Panc1 (cell line): ENCODE measurements around the gene SLC10A3. TPM values are rescaled to one million over a fixed set of nuclear protein-coding genes. Genes with fewer than 3 reads are reported as not detected.

ENCODE experiments used
- ATAC-seq: fragments of 200-7000 bp; cut with Tn5 transposase; 2 replicates; pipeline ENCODE4 v1.9.1; 2020; ENCODE audit warnings: mild to moderate bottlenecking, moderate library complexity
- BruUV-seq: library from RNA; stranded (reverse); fragments of 400-500 nt; replicated peaks from 2 replicates; lab custom pipeline; 2021; lab: Mats Ljungman, UMichigan
- CTCF ChIA-PET: fragments of 300-600 bp; sonication (Branson Sonifier 250); formaldehyde crosslinking; loops from one replicate; lab custom pipeline; 2022; ENCODE audit warnings: antibody characterized with exemption; lab: Charles Lee
- POLR2A ChIA-PET: fragments of 300-600 bp; sonication (Branson Sonifier 250); formaldehyde crosslinking; loops from one replicate; lab custom pipeline; 2022; ENCODE audit warnings: antibody characterized with exemption; lab: Charles Lee
- DNase-seq: peaks from one replicate; pipeline ENCODE4 v3.0.0-alpha.2; 2010; ENCODE audit warnings: low read depth, low spot score
- H3K27ac ChIP-seq: 2 replicates; pipeline ENCODE4 v1.5.1; 2011; ENCODE audit warnings: mild to moderate bottlenecking, low read length, inconsistent platforms
- H3K27me3 ChIP-seq: fragments of 200-500 bp; sonication (Bioruptor generic); 2 replicates; pipeline ENCODE4 v1.6.0; 2014; ENCODE audit warnings: low read length, inconsistent platforms; ENCODE audit not compliant: control insufficient read depth, insufficient read depth
- H3K36me3 ChIP-seq: fragments of 200-500 bp; sonication (Bioruptor generic); 2 replicates; pipeline ENCODE4 v1.5.1; 2014; ENCODE audit warnings: inconsistent platforms, mild to moderate bottlenecking, low read length, moderate library complexity; ENCODE audit not compliant: control insufficient read depth, insufficient read depth
- H3K4me1 ChIP-seq: 2 replicates; pipeline ENCODE4 v1.5.1; 2011; ENCODE audit warnings: inconsistent platforms, mild to moderate bottlenecking, low read length, moderate library complexity; ENCODE audit not compliant: control insufficient read depth, insufficient read depth
- H3K4me3 ChIP-seq, 2 experiments: 2 replicates each; pipeline ENCODE4 v1.5.1; 2011 to 2012; ENCODE audit warnings: low read depth in 2 of 2, low read length in 2 of 2, mild to moderate bottlenecking in 2 of 2, inconsistent platforms in 1 of 2, moderate library complexity in 1 of 2
- H3K9me3 ChIP-seq: fragments of 200-500 bp; sonication (Bioruptor generic); 2 replicates; pipeline ENCODE4 v1.5.1; 2014; ENCODE audit warnings: low read depth, mild to moderate bottlenecking, inconsistent platforms, low read length, moderate library complexity; ENCODE audit not compliant: control insufficient read depth, insufficient read depth
- CTCF ChIP-seq: fragments of 450-650 bp; IDR thresholded peaks from 2 replicates; pipeline ENCODE4 v1.5.1; 2017; ENCODE audit warnings: mild to moderate bottlenecking
- POLR2AphosphoS5 ChIP-seq: IDR thresholded peaks from 2 replicates; pipeline ENCODE4 v1.6.1; 2012; ENCODE audit warnings: mild to moderate bottlenecking, low read depth, low read length, moderate library complexity
- REST ChIP-seq, 2 experiments: IDR thresholded peaks; 2 replicates each; pipeline ENCODE4 v1.6.1; 2011 to 2012; ENCODE audit warnings: low read depth in 2 of 2, control low read depth in 1 of 2, low read length in 1 of 2, mild to moderate bottlenecking in 1 of 2, moderate library complexity in 1 of 2; ENCODE audit not compliant: insufficient read depth in 1 of 2
- SIN3A ChIP-seq: IDR thresholded peaks from 2 replicates; pipeline ENCODE4 v1.6.1; 2012; ENCODE audit warnings: low read depth, mild to moderate bottlenecking, low read length, moderate library complexity, borderline replicate concordance; ENCODE audit not compliant: insufficient read depth
- TCF7L2 ChIP-seq: IDR thresholded peaks from 2 replicates; pipeline ENCODE4 v1.6.1; 2011; ENCODE audit warnings: mild to moderate bottlenecking, low read depth, low read length, inconsistent platforms
- in situ Hi-C: cut with HindIII; loops from 2 replicates; pipeline ENCODE4 v1.10.0; 2016; ENCODE audit warnings: low sequenced_read_pairs, low pct_unique_long_range_greater_than_20kb
- intact Hi-C: fragments of 100-400 bp; cut with micrococcal nuclease; formaldehyde crosslinking; loops from one replicate; pipeline ENCODE4 v1.10.0; 2022; ENCODE audit not compliant: unreplicated experiment
- total RNA-seq: library from RNA; stranded (reverse); gene quantifications from one replicate; pipeline ENCODE4 v1.2.1, GENCODE V29; 2021; ENCODE audit not compliant: unreplicated experiment

Gene SLC10A3
- total RNA-seq, 1 experiment from 2014 or later, result 64.1 TPM

- DNase-seq, result no peak
- H3K9me3 ChIP-seq, result no peaks in the 10 kb centered on the region
- no peak for TF ChIP-seq CTCF
- TF ChIP-seq SIN3A, result no peak
- TF ChIP-seq TCF7L2, result no peak
- no peak for TF ChIP-seq REST (IDR thresholded peaks at IDR 0.05; ENCODE audit: insufficient read depth in 1 of 2, low read depth in 2 of 2, low read length in 1 of 2)
- no peak for TF ChIP-seq POLR2AphosphoS5
- POLR2A ChIA-PET, result interaction anchor here (0.7 kb wide), 1 partner anchor 14 kb away, joined by 3 read pairs; no protein-coding TSS in a partner anchor
- no peak overlapping the region for H3K4me3 ChIP-seq
- CTCF ChIA-PET, result no interaction called here
- intact Hi-C loops, result no loop called here
- H3K27ac ChIP-seq, result no peak overlapping the region
- ATAC-seq, result no peak
- H3K27me3 ChIP-seq, result no peaks in the 10 kb centered on the region
- H3K4me1 ChIP-seq, result peaks cover 36% of the 10 kb centered on the region
- no TSS peak for BruUV-seq
- in situ Hi-C loops, result no loop called here
- no peaks in the 10 kb centered on the region for H3K36me3 ChIP-seq
Observed at GRCh38 chrX:154440623-154441357, 49.6 kb downstream of the SLC10A3 start.

GRCh38 chrX:154439841-154440240, 50.6 kb downstream of the SLC10A3 start:
- TF ChIP-seq CTCF, result no peak
- TF ChIP-seq POLR2AphosphoS5, result no peak
- no peak for TF ChIP-seq TCF7L2
- TF ChIP-seq REST (IDR thresholded peaks at IDR 0.05; ENCODE audit: insufficient read depth in 1 of 2, low read depth in 2 of 2, low read length in 1 of 2), result no peak
- H3K27ac ChIP-seq, result no peak overlapping the region
- in situ Hi-C loops, result no loop called here
- ChIA-PET CTCF (interaction anchor here (0.5 kb wide), 1 partner anchor 15 kb away, joined by 7 read pairs; no protein-coding TSS in a partner anchor), POLR2A (interaction anchor here (0.7 kb wide), 1 partner anchor 87 kb away, joined by 3 read pairs; no protein-coding TSS in a partner anchor)
- DNase-seq (no peak), ATAC-seq (no peak)
- H3K9me3 ChIP-seq, result no peaks in the 10 kb centered on the region
- H3K27me3 ChIP-seq, result no peaks in the 10 kb centered on the region
- H3K4me3 ChIP-seq, result no peak overlapping the region
- peaks cover 27% of the 10 kb centered on the region for H3K4me1 ChIP-seq
- intact Hi-C loops, result no loop called here
- no TSS peak for BruUV-seq
- no peaks in the 10 kb centered on the region for H3K36me3 ChIP-seq
